H4 (cell line): ENCODE results near the gene PYCARD. TPM values are rescaled to one million over a fixed set of nuclear protein-coding genes. Genes with fewer than 3 reads are reported as not detected.
"Not testable (repeated sequence)": the region's sequence is repeated elsewhere in the genome, so short reads cannot be mapped to it uniquely, and the experiment has no call there.

ENCODE experiments used
- DNase-seq: peaks from one replicate; pipeline ENCODE4 v3.0.0-alpha.2; 2015; ENCODE audit warnings: low spot score
- total RNA-seq: library from RNA; depleted of rRNA; stranded (reverse); fragments of >200 nt; shearing (Covaris generic); gene quantifications from 2 replicates; pipeline ENCODE4 v1.2.3, GENCODE V29; 2014

The PYCARD gene
- total RNA-seq, 1 experiment from 2014 or later, result not detected

- no peak for DNase-seq
These were observed 13.0 kb upstream of the PYCARD start for GRCh38 chr16:31215287-31216162.

GRCh38 chr16:31214708-31215286 lies 12.2 kb upstream of the PYCARD start:
- no peak for DNase-seq

GRCh38 chr16:31213877-31214707 lies 11.5 kb upstream of the PYCARD start, which contains the start of gene TRIM72:
Gene TRIM72, plus strand, starts transcription at chr16:31214119. Its CDS starts 620 bp downstream, at chr16:31214739.
- no peak for DNase-seq

- DNase-seq, result no peak
These were observed 10.8 kb upstream of the PYCARD start for GRCh38 chr16:31213342-31213741.

- no peak for DNase-seq
These were observed 4.2 kb upstream of the PYCARD start for GRCh38 chr16:31206776-31207175.

- no peak for DNase-seq
These were observed 2.5 kb upstream of the PYCARD start for GRCh38 chr16:31204871-31205666.

- no peak for DNase-seq
These were observed 762 bp downstream of the PYCARD start for GRCh38 chr16:31201582-31202413.

GRCh38 chr16:31200821-31201568 lies 1.6 kb downstream of the PYCARD start:
- DNase-seq, result no peak

- DNase-seq, result not testable (repeated sequence)
These were observed 2.4 kb downstream of the PYCARD start for GRCh38 chr16:31200111-31200510.

- DNase-seq, result no peak
These were observed 3.0 kb downstream of the PYCARD start for GRCh38 chr16:31199430-31200041.

- no peak for DNase-seq
These were observed 4.2 kb downstream of the PYCARD start for GRCh38 chr16:31198207-31198882.

GRCh38 chr16:31196324-31197088 lies 6.1 kb downstream of the PYCARD start:
- no peak for DNase-seq

GRCh38 chr16:31195861-31196260 lies 6.7 kb downstream of the PYCARD start:
- DNase-seq, result not testable (repeated sequence)

- no peak for DNase-seq
These were observed 7.7 kb downstream of the PYCARD start for GRCh38 chr16:31194898-31195297.

GRCh38 chr16:31193874-31194273 lies 8.7 kb downstream of the PYCARD start:
- DNase-seq, result no peak

- no peak for DNase-seq
These were observed 9.5 kb downstream of the PYCARD start for GRCh38 chr16:31192856-31193642.
